Stimulated activated CD4-positive, alpha-beta T cell treated with anti-CD3 and anti-CD28 coated beads, TNF-alpha, amount 100 ng/mL, for 4 hours (primary cell): ENCODE measurements around the gene OGFRL1.

ENCODE experiments used
- DNase-seq, 3 experiments: peaks; one replicate each; pipeline ENCODE4 v3.0.0-alpha.2; 2020; ENCODE audit warnings: low read depth in 3 of 3

OGFRL1 gene

GRCh38 chr6:71333697-71334096 lies 45.1 kb downstream of the OGFRL1 start:
- no peak for DNase-seq

DNA sequence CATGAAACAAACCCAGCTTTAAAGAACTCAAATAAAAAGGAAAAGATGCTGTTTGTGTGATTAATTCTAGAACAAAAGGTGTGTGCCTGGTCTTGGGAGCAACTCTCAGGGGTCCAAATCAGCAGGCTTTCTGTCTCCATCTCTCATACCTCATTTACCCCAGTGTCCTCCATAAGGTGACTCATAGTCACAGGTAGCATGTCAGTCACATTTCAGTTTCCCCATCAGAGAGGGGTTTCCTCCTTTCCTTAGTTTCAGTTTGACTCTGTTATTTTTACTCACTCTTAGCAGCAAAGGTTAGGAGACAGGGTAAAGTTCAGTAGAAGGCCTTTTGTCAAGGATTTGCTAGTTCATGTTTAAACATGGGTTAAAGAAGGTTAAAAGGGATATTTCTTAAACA lies 46.2 kb downstream of the OGFRL1 start:
- DNase-seq = no peak

- DNase-seq = no peak
These were observed 46.9 kb downstream of the OGFRL1 start for GRCh38 chr6:71335544-71335943.

DNA sequence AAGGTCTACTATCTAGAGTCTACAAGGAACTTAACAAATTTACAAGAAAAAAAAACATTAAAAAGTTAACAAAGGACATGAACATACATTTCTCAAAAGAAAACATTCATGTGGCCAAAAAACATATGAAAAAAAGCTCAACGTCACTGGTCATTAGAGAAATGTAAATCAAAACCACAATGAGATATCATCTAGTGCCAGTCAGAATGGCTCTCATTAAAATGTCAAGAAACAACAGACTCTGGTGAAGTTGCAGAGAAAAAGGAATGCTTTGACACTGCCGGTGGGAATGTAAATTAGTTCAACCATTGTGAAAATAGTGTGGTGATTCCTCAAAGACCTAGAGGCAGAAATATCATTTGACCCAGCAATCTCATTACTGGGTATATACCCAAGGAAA lies 48.3 kb downstream of the OGFRL1 start:
- DNase-seq = no peak

- DNase-seq = no peak
These were observed 50.1 kb downstream of the OGFRL1 start for GRCh38 chr6:71338540-71339316.

- DNase-seq = no peak
These were observed 54.2 kb downstream of the OGFRL1 start for GRCh38 chr6:71342772-71343171.

DNA sequence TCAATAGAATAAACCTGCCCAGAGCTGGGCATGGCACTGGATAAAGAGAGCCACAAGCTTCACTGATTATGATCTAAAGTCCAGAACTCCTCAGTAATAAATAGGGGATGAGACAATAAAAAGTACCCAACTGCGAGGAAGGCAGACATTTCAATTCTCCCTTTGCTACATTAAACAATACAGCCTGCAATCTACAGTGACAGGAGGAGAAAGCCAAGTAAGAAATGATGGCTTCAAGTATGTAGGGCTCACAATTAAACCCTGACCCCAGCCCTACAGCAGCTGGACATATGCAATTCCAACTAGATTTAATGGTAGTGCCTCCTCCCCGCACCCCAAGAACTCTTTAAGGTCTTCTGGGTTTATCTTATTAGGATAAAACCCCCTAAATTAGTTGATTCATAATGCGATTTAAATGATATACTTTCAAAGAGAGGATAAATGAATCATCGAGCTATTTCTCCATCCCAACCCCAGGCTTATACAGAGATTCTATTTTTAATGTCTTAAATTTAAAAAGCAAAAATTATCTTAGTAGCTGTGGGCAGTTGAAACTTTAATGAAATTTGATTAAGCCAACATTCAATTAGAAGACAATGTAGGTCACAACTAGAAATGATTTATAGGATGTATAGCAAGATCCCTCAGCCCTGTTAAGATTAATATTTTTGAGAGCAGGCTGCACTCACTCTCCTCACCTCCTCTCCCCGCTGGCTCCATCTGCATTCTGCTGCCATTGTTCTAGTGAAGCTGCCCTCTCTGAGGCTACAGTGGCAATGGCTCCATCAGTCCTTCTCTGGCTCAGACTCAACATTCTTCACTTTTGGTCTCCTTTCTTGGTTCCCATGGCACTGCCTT lies 57.1 kb downstream of the OGFRL1 start:
- DNase-seq = no peak

- no peak for DNase-seq
These were observed 57.7 kb downstream of the OGFRL1 start for GRCh38 chr6:71346334-71346694.

DNA sequence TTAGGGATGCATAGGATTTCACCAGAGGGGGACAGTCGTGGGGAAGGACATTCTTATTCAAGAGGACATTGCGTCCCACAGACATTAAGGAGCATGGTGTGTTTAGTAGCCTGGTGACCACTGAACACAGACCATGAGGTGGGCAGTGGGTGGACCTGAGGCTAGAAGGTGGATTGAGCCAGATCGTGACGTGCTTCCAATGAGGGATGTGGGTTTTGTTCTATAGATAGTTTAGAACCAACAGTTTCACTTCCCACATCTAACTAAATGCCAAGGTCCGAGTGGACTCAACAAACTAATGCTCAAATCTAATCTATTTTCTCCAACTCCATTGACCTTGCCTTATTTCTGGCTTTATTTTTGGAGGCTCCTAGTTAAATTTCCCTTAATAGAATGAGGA lies 58.5 kb downstream of the OGFRL1 start:
- no peak for DNase-seq

- DNase-seq = no peak
These were observed 60.8 kb downstream of the OGFRL1 start for GRCh38 chr6:71349395-71349794.

GRCh38 chr6:71349976-71350615 lies 61.5 kb downstream of the OGFRL1 start:
- no peak for DNase-seq

DNA sequence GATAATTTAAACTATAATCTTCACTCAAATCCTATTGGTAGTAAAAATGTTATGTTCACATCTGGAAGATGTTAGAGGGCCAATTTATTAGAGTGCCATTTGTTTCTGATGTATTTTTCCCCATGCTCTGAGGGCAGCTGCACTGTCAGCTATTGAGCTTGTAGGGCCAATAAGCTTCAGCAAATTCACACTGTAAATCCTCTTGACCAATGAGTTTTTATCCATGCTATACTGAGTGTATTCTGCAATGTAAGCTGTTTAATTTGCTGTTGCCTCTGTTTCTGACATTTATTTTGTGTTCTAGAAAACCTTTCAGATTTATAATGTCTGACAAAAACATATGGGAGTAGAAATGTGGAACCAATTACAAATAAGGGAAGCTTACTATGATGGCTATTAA lies 62.6 kb downstream of the OGFRL1 start:
- no peak for DNase-seq
